H1 (cell line): Measurements from ENCODE around the gene CAMP. TPM values are rescaled to one million over a fixed set of nuclear protein-coding genes. Genes with fewer than 3 reads are reported as not detected.

Experiments used
- CTCF ChIA-PET: fragments of 300-600 bp; sonication (Branson Sonifier 250); formaldehyde crosslinking; loops from one replicate; lab custom pipeline; 2021; ENCODE audit not compliant: partially characterized antibody; lab: Charles Lee
- POLR2A ChIA-PET: fragments of 300-600 bp; sonication (Branson Sonifier 250); formaldehyde crosslinking; loops from one replicate; lab custom pipeline; 2021; ENCODE audit warnings: inconsistent platforms; ENCODE audit not compliant: partially characterized antibody; lab: Charles Lee
- DNase-seq, 2 experiments: peaks; one replicate each; pipeline versions ENCODE4 v3.0.0 to v3.0.0-alpha.2; 2010 to 2022; ENCODE audit warnings: low spot score in 2 of 2, low read depth in 1 of 2, mixed read lengths in 1 of 2
- FAIRE-seq: peaks from 2 replicates; lab custom pipeline; 2011; peaks lifted over from hg19 to GRCh38; lab: Jason Lieb, UNC
- H2AFZ ChIP-seq: 2 replicates; pipeline ENCODE4 v1.8.1; 2012; ENCODE audit warnings: low read length, inconsistent platforms
- H2AK5ac ChIP-seq: 2 replicates; pipeline ENCODE4 v1.6.1; 2013; ENCODE audit warnings: low read depth, low read length
- H2BK120ac ChIP-seq: replicated peaks from 2 replicates; pipeline ENCODE3; 2013; ENCODE audit warnings: low read depth, low read length, inconsistent platforms
- H2BK12ac ChIP-seq: 2 replicates; pipeline ENCODE4 v1.6.1; 2013; ENCODE audit warnings: low read depth, low read length
- H2BK15ac ChIP-seq: 2 replicates; pipeline ENCODE4 v1.6.1; 2013; ENCODE audit warnings: low read length
- H2BK20ac ChIP-seq: 2 replicates; pipeline ENCODE4 v1.6.1; 2013; ENCODE audit warnings: low read length
- H2BK5ac ChIP-seq: 2 replicates; pipeline ENCODE4 v1.6.1; 2013; ENCODE audit warnings: low read depth, low read length
- H3K14ac ChIP-seq: 2 replicates; pipeline ENCODE4 v1.6.1; 2013; ENCODE audit warnings: inconsistent platforms; ENCODE audit not compliant: insufficient read length
- H3K18ac ChIP-seq: 2 replicates; pipeline ENCODE4 v1.6.1; 2013; ENCODE audit warnings: low read length; ENCODE audit errors: extremely low read depth
- H3K23ac ChIP-seq: 2 replicates; pipeline ENCODE4 v1.6.1; 2013; ENCODE audit warnings: inconsistent platforms; ENCODE audit not compliant: insufficient read length
- H3K23me2 ChIP-seq: 2 replicates; pipeline ENCODE4 v1.6.1; 2013; ENCODE audit warnings: low read depth, low read length
- H3K27ac ChIP-seq: 2 replicates; pipeline ENCODE4 v1.6.1; 2011; ENCODE audit warnings: low read depth, low read length, inconsistent platforms
- H3K27me3 ChIP-seq, 4 experiments: replicated peaks in 1 of 4; 1 replicate in 1 of 4; 2 replicates in 3 of 4; pipeline versions ENCODE4 v1.6.1 to v1.8.1; 2011 to 2013; ENCODE audit warnings: low read length in 3 of 4, mild to moderate bottlenecking in 3 of 4, inconsistent platforms in 2 of 4, mixed read lengths in 2 of 4, moderate library complexity in 1 of 4; ENCODE audit not compliant: control insufficient read depth in 3 of 4, insufficient read depth in 3 of 4; ENCODE audit errors: extremely low read depth in 1 of 4
- H3K36me3 ChIP-seq, 4 experiments: 2 replicates each; pipeline versions ENCODE4 v1.6.1 to v1.8.1; 2011 to 2013; ENCODE audit warnings: mild to moderate bottlenecking in 4 of 4, low read length in 3 of 4, moderate library complexity in 2 of 4, control low read depth in 1 of 4, inconsistent platforms in 1 of 4; ENCODE audit not compliant: insufficient read depth in 4 of 4, control insufficient read depth in 2 of 4
- H3K4ac ChIP-seq: replicated peaks from 2 replicates; pipeline ENCODE3; 2013; ENCODE audit warnings: low read length, low read depth, mixed read lengths, inconsistent platforms; ENCODE audit not compliant: insufficient read length
- H3K4me1 ChIP-seq, 4 experiments: replicated peaks in 1 of 4; 1 replicate in 1 of 4; 2 replicates in 3 of 4; pipeline versions ENCODE4 v1.6.1 to v1.8.1; 2011 to 2013; ENCODE audit warnings: low read length in 3 of 4, inconsistent platforms in 2 of 4, mixed read lengths in 1 of 4; ENCODE audit not compliant: insufficient read depth in 4 of 4, control insufficient read depth in 3 of 4
- H3K4me2 ChIP-seq, 2 experiments: 2 replicates each; pipeline versions ENCODE4 v1.6.1 to v1.8.1; 2011 to 2013; ENCODE audit warnings: low read depth in 2 of 2, low read length in 2 of 2, control low read depth in 1 of 2, inconsistent platforms in 1 of 2, mild to moderate bottlenecking in 1 of 2; ENCODE audit not compliant: insufficient read depth in 1 of 2
- H3K4me3 ChIP-seq, 4 experiments: fragments of 200-600, 300-600 bp in 1 of 4; sonication (generic), shearing (Covaris generic), sonication (Bioruptor Twin) in 1 of 4; 2 replicates each; pipeline versions ENCODE4 v1.5.1 to v1.8.1; 2011 to 2016; ENCODE audit warnings: low read length in 4 of 4, low read depth in 3 of 4, control low read depth in 2 of 4, inconsistent platforms in 2 of 4, mild to moderate bottlenecking in 2 of 4, mixed read lengths in 1 of 4, moderate library complexity in 1 of 4; ENCODE audit not compliant: insufficient read depth in 2 of 4; ENCODE audit errors: extremely low read depth in 1 of 4
- H3K56ac ChIP-seq: replicated peaks from 2 replicates; pipeline ENCODE3; 2013; ENCODE audit warnings: low read depth, mild to moderate bottlenecking, mixed read lengths, low read length, inconsistent platforms; ENCODE audit not compliant: insufficient read length
- H3K79me1 ChIP-seq: 2 replicates; pipeline ENCODE4 v1.6.1; 2013; ENCODE audit warnings: low read depth, low read length, control low read depth
- H3K79me2 ChIP-seq, 2 experiments: 2 replicates each; pipeline versions ENCODE4 v1.6.1 to v1.8.1; 2012 to 2013; ENCODE audit warnings: low read length in 2 of 2, mild to moderate bottlenecking in 2 of 2, inconsistent platforms in 1 of 2; ENCODE audit not compliant: insufficient read depth in 2 of 2, control insufficient read depth in 1 of 2
- H3K9ac ChIP-seq, 4 experiments: replicated peaks in 1 of 4; 1 replicate in 1 of 4; 2 replicates in 3 of 4; pipeline versions ENCODE4 v1.6.1 to v1.8.1; 2011 to 2013; ENCODE audit warnings: low read depth in 3 of 4, low read length in 3 of 4, control low read depth in 2 of 4, mild to moderate bottlenecking in 2 of 4, moderate library complexity in 2 of 4, inconsistent platforms in 1 of 4; ENCODE audit errors: extremely low read depth in 1 of 4
- H3K9me3 ChIP-seq, 2 experiments: 2 replicates each; pipeline versions ENCODE4 v1.6.1 to v1.8.1; 2012 to 2013; ENCODE audit warnings: mild to moderate bottlenecking in 2 of 2, moderate library complexity in 2 of 2, control low read depth in 1 of 2, inconsistent platforms in 1 of 2, low read depth in 1 of 2, low read length in 1 of 2, mixed read lengths in 1 of 2; ENCODE audit not compliant: insufficient read depth in 2 of 2
- H4K20me1 ChIP-seq, 2 experiments: replicated peaks in 1 of 2; 2 replicates each; pipeline versions ENCODE3 to v1.8.1; 2011 to 2013; ENCODE audit warnings: inconsistent platforms in 2 of 2, low read length in 2 of 2, mild to moderate bottlenecking in 1 of 2; ENCODE audit not compliant: insufficient read depth in 2 of 2, control insufficient read depth in 1 of 2
- H4K5ac ChIP-seq: 2 replicates; pipeline ENCODE4 v1.6.1; 2013; ENCODE audit warnings: low read length, low read depth, mixed read lengths, inconsistent platforms; ENCODE audit not compliant: insufficient read length
- H4K8ac ChIP-seq: 2 replicates; pipeline ENCODE4 v1.8.0; 2013; ENCODE audit warnings: mild to moderate bottlenecking, moderate library complexity, low read length, inconsistent platforms; ENCODE audit not compliant: insufficient read depth; ENCODE audit errors: extremely low read depth
- H4K91ac ChIP-seq: replicated peaks from 2 replicates; pipeline ENCODE3; 2013; ENCODE audit warnings: low read length, mixed read lengths, inconsistent platforms; ENCODE audit not compliant: insufficient read length
- EP300 ChIP-seq, 2 experiments: IDR thresholded peaks; 1 replicate in 1 of 2; 2 replicates in 1 of 2; pipeline ENCODE4 v1.6.1; 2011 to 2012; ENCODE audit warnings: low read depth in 2 of 2, low read length in 2 of 2, mild to moderate bottlenecking in 2 of 2, borderline replicate concordance in 1 of 2, inconsistent platforms in 1 of 2, moderate library complexity in 1 of 2
- WGBS, 2 experiments: shearing (Covaris generic) in 1 of 2; methylation state at CpG; one replicate each; pipeline versions ENCODE4 v1.1.6 to v1.1.7; 2013 to 2015; ENCODE audit warnings: low lambda C conversion rate in 2 of 2, mixed read lengths in 2 of 2, inconsistent platforms in 1 of 2, low coverage in 1 of 2, missing lambda C conversion rate in 1 of 2; ENCODE audit not compliant: insufficient replicate concordance in 2 of 2, insufficient coverage in 1 of 2, insufficient read length in 1 of 2; ENCODE audit errors: extremely low coverage in 1 of 2, missing lambda C conversion rate in 1 of 2; 5-methylcytosine and 5-hydroxymethylcytosine counted together
- polyA plus RNA-seq, 7 experiments: library from polyadenylated mRNA; depleted of rRNA in 3 of 7; stranded (reverse) in 5 of 7; unstranded in 2 of 7; fragments of >200 nt in 5 of 7; fragments of 200-250 nt in 2 of 7; gene quantifications; 1 replicate in 5 of 7; 2 replicates in 1 of 7; 4 replicates in 1 of 7; pipeline versions ENCODE4 v1.2.1 to v1.2.3, GENCODE V29; 2011 to 2013; ENCODE audit warnings: missing spikeins in 2 of 7, mixed read lengths in 2 of 7
- total RNA-seq: library from RNA; stranded (reverse); fragmentation: NEBNext Ultra II Directional; extraction: Animal tissue kit (Norgen Biotek cat#: 25700); gene quantifications from 2 replicates; pipeline ENCODE4 v1.2.1, GENCODE V29; 2021

Gene CAMP
- total and polyA plus RNA-seq, 2 of the 8 experiments (the other 6 are each of a cell fraction or from before 2014, with no cell fraction given) = not detected

GRCh38 chr3:48215019-48215418 is 8.3 kb upstream of the CAMP start:
- Histone ChIP-seq H3K4me1 (no peaks in the 10 kb centered on the region), H3K79me1 (no peaks in the 10 kb centered on the region), H3K23ac (no peak overlapping the region), H3K4ac (no peak overlapping the region), H2BK120ac (no peak overlapping the region), H4K91ac (no peak overlapping the region), H3K27ac (no peak overlapping the region), H3K4me2 (no peak overlapping the region), H2BK5ac (no peak overlapping the region), H3K4me3 (no peak overlapping the region), H3K9me3 (peaks cover 0 to 6% of the 10 kb centered on the region in 2 experiments; a peak in 2 of 4 replicates), H4K8ac (no peak overlapping the region), H3K23me2 (no peaks in the 10 kb centered on the region), H3K79me2 (no peaks in the 10 kb centered on the region), H3K18ac (no peak overlapping the region), H2BK12ac (no peak overlapping the region), H3K56ac (no peak overlapping the region), H4K20me1 (no peaks in the 10 kb centered on the region), H2AK5ac (no peak overlapping the region), H3K27me3 (0 out of 7 replicates have a peak, but pooled peaks cover 0 to 4% (median 0%) of the 10 kb centered on the region in 4 experiments), H3K9ac (no peak overlapping the region), H4K5ac (no peak overlapping the region), H2BK20ac (no peak overlapping the region), H2AFZ (no peak overlapping the region), H2BK15ac (no peak overlapping the region), H3K14ac (no peak overlapping the region), H3K36me3 (no peaks in the 10 kb centered on the region)
- FAIRE-seq = no peak
- no peak for TF ChIP-seq EP300 (IDR thresholded peaks at IDR 0.05; ENCODE audit: borderline replicate concordance in 1 of 2, low read depth in 2 of 2, low read length in 2 of 2)
- DNase-seq = no peak
- 88% methylated on average over 3 of the region's 3 CpGs; no CpG with 5 or more reads in 1 of the 2 experiments for WGBS, 2 experiments
- CTCF ChIA-PET = no interaction called here
- POLR2A ChIA-PET = interaction anchor here (1.0 to 1.5 kb wide), 2 partner anchors 10 to 31 kb away, joined by 3 to 5 read pairs; no protein-coding TSS in a partner anchor
